HepG2 (cell line): ENCODE results near the gene PHRF1. TPM values are rescaled to one million over a fixed set of nuclear protein-coding genes. Genes with fewer than 3 reads are reported as not detected.

Source experiments
- ATAC-seq: fragments of 200-7000 bp; cut with Tn5 transposase; 3 replicates; pipeline ENCODE4 v1.9.1; 2020; ENCODE audit warnings: mild to moderate bottlenecking, moderate library complexity
- BruUV-seq: library from RNA; stranded (reverse); fragments of 400-500 nt; replicated peaks from 2 replicates; lab custom pipeline; 2021; lab: Mats Ljungman, UMichigan
- CTCF ChIA-PET: fragments of 300-600 bp; formaldehyde crosslinking; extraction: SDS; loops from one replicate; lab custom pipeline; 2021; ENCODE audit warnings: low total read pairs, inconsistent platforms, low intra/inter-chr PET ratio; lab: Yijun Ruan, JAX
- POLR2A ChIA-PET: fragments of 350-600 bp; sonication (Branson Sonifier 250); formaldehyde crosslinking; loops from one replicate; lab custom pipeline; 2020; ENCODE audit warnings: antibody characterized with exemption, inconsistent platforms; lab: Yijun Ruan, JAX
- DNase-seq: peaks from one replicate; pipeline ENCODE4 v3.0.0-alpha.2; 2015; ENCODE audit warnings: low spot score
- FAIRE-seq: peaks from 3 replicates; lab custom pipeline; 2011; peaks lifted over from hg19 to GRCh38; lab: Jason Lieb, UNC
- H2AFZ ChIP-seq: one replicate; pipeline ENCODE4 v1.6.1; 2011; ENCODE audit warnings: low read length, inconsistent platforms
- H3K27ac ChIP-seq: fragments of 300-600 bp; 3 replicates; pipeline ENCODE4 v1.8.0; 2011; ENCODE audit warnings: mixed run types, mild to moderate bottlenecking, mixed read lengths, low read length, inconsistent platforms; ENCODE audit not compliant: insufficient read depth; ENCODE audit errors: extremely low read length
- H3K27me3 ChIP-seq, 2 experiments: fragments of 200-600 bp in 1 of 2; 2 replicates in 1 of 2; 3 replicates in 1 of 2; pipeline versions ENCODE4 v1.6.0 to v1.8.0; 2011; ENCODE audit warnings: low read length in 2 of 2, mild to moderate bottlenecking in 2 of 2, moderate library complexity in 2 of 2, inconsistent platforms in 1 of 2; ENCODE audit not compliant: insufficient read depth in 2 of 2, control insufficient read depth in 1 of 2
- H3K36me3 ChIP-seq, 2 experiments: fragments of 200-600 bp in 1 of 2; replicated peaks in 1 of 2; 2 replicates in 1 of 2; 3 replicates in 1 of 2; pipeline versions ENCODE4 v1.5.1 to v1.8.0; 2011; ENCODE audit warnings: low read length in 2 of 2, inconsistent platforms in 1 of 2; ENCODE audit not compliant: insufficient read depth in 2 of 2, control insufficient read depth in 1 of 2
- H3K4me1 ChIP-seq: 2 replicates; pipeline ENCODE4 v1.5.1; 2012; ENCODE audit warnings: low read length, inconsistent platforms; ENCODE audit not compliant: insufficient read depth
- H3K4me2 ChIP-seq: 2 replicates; pipeline ENCODE4 v1.6.0; 2011; ENCODE audit warnings: low read depth, low read length, inconsistent platforms
- H3K4me3 ChIP-seq, 3 experiments: fragments of 200-600 bp in 1 of 3; sonication (generic), shearing (Covaris generic) in 1 of 3; replicated peaks in 1 of 3; 2 replicates each; pipeline ENCODE4 v1.5.1; 2011 to 2016; ENCODE audit warnings: low read length in 3 of 3, inconsistent platforms in 2 of 3, low read depth in 2 of 3, mild to moderate bottlenecking in 2 of 3, control low read depth in 1 of 3, mixed read lengths in 1 of 3; ENCODE audit not compliant: insufficient read depth in 1 of 3
- H3K79me2 ChIP-seq: one replicate; pipeline ENCODE4 v1.6.1; 2011; ENCODE audit warnings: low read length, inconsistent platforms; ENCODE audit not compliant: insufficient read depth
- H3K9ac ChIP-seq: 2 replicates; pipeline ENCODE4 v1.6.0; 2011; ENCODE audit warnings: mild to moderate bottlenecking, low read depth, low read length, inconsistent platforms; ENCODE audit not compliant: insufficient read depth
- H3K9me3 ChIP-seq: 2 replicates; pipeline ENCODE4 v1.5.1; 2012; ENCODE audit warnings: mild to moderate bottlenecking, low read length
- H4K20me1 ChIP-seq: 2 replicates; pipeline ENCODE4 v1.6.0; 2011; ENCODE audit warnings: inconsistent platforms, mild to moderate bottlenecking, low read length, moderate library complexity; ENCODE audit not compliant: insufficient read depth
- ARID4A ChIP-seq: sonication (generic); formaldehyde crosslinking; IDR thresholded peaks from 2 replicates; pipeline ENCODE4 v1.5.0; 2020; ENCODE audit warnings: mild to moderate bottlenecking, missing genetic modification reagents, borderline replicate concordance
- HIC2 ChIP-seq: sonication (generic); formaldehyde crosslinking; IDR thresholded peaks from 2 replicates; pipeline ENCODE4 v1.9.0; 2022; ENCODE audit warnings: low read depth, missing genetic modification reagents
- HOXA3 ChIP-seq: sonication (generic); formaldehyde crosslinking; IDR thresholded peaks from 2 replicates; pipeline ENCODE4 v1.5.0; 2020; ENCODE audit warnings: missing genetic modification reagents
- REL ChIP-seq: sonication (generic); formaldehyde crosslinking; conservative IDR thresholded peaks from 2 replicates; pipeline ENCODE4 v1.8.0; 2022; ENCODE audit warnings: mild to moderate bottlenecking, missing genetic modification reagents, moderate library complexity
- SMYD3 ChIP-seq: sonication (generic); formaldehyde crosslinking; IDR thresholded peaks from 2 replicates; pipeline ENCODE4 v1.8.1; 2023; ENCODE audit warnings: mild to moderate bottlenecking, missing genetic modification reagents
- TARDBP ChIP-seq: sonication (generic); formaldehyde crosslinking; IDR thresholded peaks from 2 replicates; pipeline ENCODE4 v1.8.0; 2022; ENCODE audit warnings: mild to moderate bottlenecking, missing genetic modification reagents
- TOE1 ChIP-seq: sonication (generic); formaldehyde crosslinking; IDR thresholded peaks from 2 replicates; pipeline ENCODE4 v1.4.0; 2020; ENCODE audit warnings: mild to moderate bottlenecking, missing genetic modification reagents
- ZBTB33 ChIP-seq: sonication (generic); formaldehyde crosslinking; IDR thresholded peaks from 2 replicates; pipeline ENCODE4 v1.4.0; 2020; ENCODE audit warnings: missing genetic modification reagents
- ZNF564 ChIP-seq: sonication (generic); formaldehyde crosslinking; IDR thresholded peaks from 2 replicates; pipeline ENCODE4 v1.8.1; 2023; ENCODE audit warnings: mild to moderate bottlenecking, missing genetic modification reagents
- WGBS: methylation state at CpG from one replicate; pipeline ENCODE4 v1.1.6; 2017; ENCODE audit warnings: low lambda C conversion rate; 5-methylcytosine and 5-hydroxymethylcytosine counted together
- in situ Hi-C: cut with HindIII; loops from 2 replicates; pipeline ENCODE4 v1.10.0; 2017; ENCODE audit warnings: low pct_unique_long_range_greater_than_20kb; ENCODE audit not compliant: extremely low pct_ligation_motif_present
- intact Hi-C: fragments of 100-400 bp; cut with micrococcal nuclease; formaldehyde crosslinking; loops from one replicate; pipeline ENCODE4 v1.10.0; 2022; ENCODE audit not compliant: unreplicated experiment
- polyA plus RNA-seq, 8 experiments: library from polyadenylated mRNA; depleted of rRNA in 3 of 8; stranded (reverse) in 7 of 8; unstranded in 1 of 8; fragments of >200 nt; fragmentation: Illumina TruSeq in 4 of 8; extraction: Trizol in 4 of 8; gene quantifications; 2 replicates each; pipeline versions ENCODE4 v1.2.1 to v1.2.3, GENCODE V29; 2011 to 2016; ENCODE audit warnings: low read depth in 4 of 8, missing spikeins in 1 of 8, mixed read lengths in 1 of 8; ENCODE audit not compliant: insufficient read depth in 1 of 8
- total RNA-seq, 5 experiments: library from RNA; depleted of rRNA; stranded (reverse); fragments of >200 nt; fragmentation: Illumina TruSeq; extraction: Trizol; gene quantifications; 2 replicates each; pipeline ENCODE4 v1.2.3, GENCODE V29; 2016; ENCODE audit warnings: low read depth in 1 of 5

PHRF1 gene
- total and polyA plus RNA-seq, 2 of the 13 experiments (the other 11 are each of a cell fraction or from before 2014, with no cell fraction given): 8.2 to 16.7 TPM

GRCh38 chr11:629237-629583 lies 52.9 kb downstream of the PHRF1 start:
- no peak for ATAC-seq
- CTCF ChIA-PET: no interaction called here
- intact Hi-C loops: no loop called here
- BruUV-seq: no TSS peak
- in situ Hi-C loops: loop anchor here (10.0 kb wide), 1 partner anchor 74 kb away; no protein-coding TSS in a partner anchor
- POLR2A ChIA-PET: no interaction called here
- no peak overlapping the region for H3K4me2 ChIP-seq
- FAIRE-seq: no peak
- no peaks in the 10 kb centered on the region for H3K79me2 ChIP-seq
- no peaks in the 10 kb centered on the region for H3K9me3 ChIP-seq
- no peak overlapping the region for H3K27ac ChIP-seq
- H4K20me1 ChIP-seq: peaks cover 17% of the 10 kb centered on the region; the same call in 1 of the 2 replicates
- no peak overlapping the region for H2AFZ ChIP-seq
- peaks cover 21% of the 10 kb centered on the region for H3K4me1 ChIP-seq
- TF ChIP-seq ZNF564 (CRISPR knock-in tag): no peak
- no peak for TF ChIP-seq HIC2
- TF ChIP-seq TARDBP (CRISPR knock-in tag): no peak
- peak; percentile 86 for TF ChIP-seq ZBTB33 (CRISPR knock-in tag)
- H3K4me3 ChIP-seq: no peak overlapping the region
- no peak overlapping the region for H3K9ac ChIP-seq
- H3K27me3 ChIP-seq: no peaks in the 10 kb centered on the region
- peaks cover 0 to 4% of the 10 kb centered on the region in 2 experiments; a peak in 3 of 5 replicates for H3K36me3 ChIP-seq
- no peak for DNase-seq
- WGBS: 90% methylated on average over 10 of the region's 10 CpGs

- no peak for FAIRE-seq
- 96% methylated on average over 5 of the region's 5 CpGs for WGBS
- H3K4me2 ChIP-seq: no peak overlapping the region
- H3K9ac ChIP-seq: no peak overlapping the region
- no peak overlapping the region for H3K27ac ChIP-seq
- H3K4me3 ChIP-seq: no peak overlapping the region
- peaks cover 7% of the 10 kb centered on the region; the same call in 1 of the 2 replicates for H4K20me1 ChIP-seq
- no TSS peak for BruUV-seq
- ATAC-seq: no peak
- H3K79me2 ChIP-seq: no peaks in the 10 kb centered on the region
- DNase-seq: no peak
- H3K9me3 ChIP-seq: no peaks in the 10 kb centered on the region
- no peak overlapping the region for H2AFZ ChIP-seq
- H3K27me3 ChIP-seq: no peaks in the 10 kb centered on the region
- in situ Hi-C loops (no loop called here), intact Hi-C loops (no loop called here)
- CTCF ChIA-PET: no interaction called here
- peaks cover 4% of the 10 kb centered on the region for H3K4me1 ChIP-seq
- POLR2A ChIA-PET: no interaction called here
- H3K36me3 ChIP-seq: peaks cover 0 to 4% of the 10 kb centered on the region in 2 experiments; a peak in 3 of 5 replicates
- no peak for TF ChIP-seq ARID4A (CRISPR knock-in tag)
- no peak for TF ChIP-seq SMYD3 (CRISPR knock-in tag)
- no peak for TF ChIP-seq HOXA3 (CRISPR knock-in tag)
- TF ChIP-seq TOE1: no peak
- no peak for TF ChIP-seq REL (CRISPR knock-in tag)
These were observed 54.6 kb downstream of the PHRF1 start for GRCh38 chr11:630871-631270.
